Keratinocyte (primary cell): ENCODE results near the gene SKI. TPM values are rescaled to one million over a fixed set of nuclear protein-coding genes. Genes with fewer than 3 reads are reported as not detected.

Source experiments
- DNase-seq: peaks from one replicate; pipeline ENCODE4 v3.0.0-alpha.2; 2011; ENCODE audit warnings: low read depth, missing footprints, low spot score
- FAIRE-seq: peaks from 2 replicates; lab custom pipeline; 2011; peaks lifted over from hg19 to GRCh38; lab: Jason Lieb, UNC
- H2AFZ ChIP-seq: 2 replicates; pipeline ENCODE4 v1.6.0; 2012; ENCODE audit warnings: low read length, control low read depth, inconsistent platforms; ENCODE audit not compliant: control insufficient read depth
- H3K27ac ChIP-seq: 2 replicates; pipeline ENCODE4 v1.5.1; 2011; ENCODE audit warnings: low read length; ENCODE audit not compliant: control insufficient read depth, insufficient read depth
- H3K27me3 ChIP-seq: 3 replicates; pipeline ENCODE4 v1.6.0; 2011; ENCODE audit warnings: low read length; ENCODE audit not compliant: control insufficient read depth, insufficient read depth; ENCODE audit errors: extremely low read depth
- H3K36me3 ChIP-seq, 2 experiments: 2 replicates in 1 of 2; 3 replicates in 1 of 2; pipeline ENCODE4 v1.5.1; 2011; ENCODE audit warnings: low read length in 2 of 2, mild to moderate bottlenecking in 1 of 2; ENCODE audit not compliant: control insufficient read depth in 2 of 2, insufficient read depth in 2 of 2; ENCODE audit errors: extremely low read depth in 1 of 2
- H3K4me1 ChIP-seq: 3 replicates; pipeline ENCODE4 v1.5.1; 2011; ENCODE audit warnings: low read length; ENCODE audit not compliant: control insufficient read depth, insufficient read depth; ENCODE audit errors: extremely low read depth
- H3K4me2 ChIP-seq: 3 replicates; pipeline ENCODE4 v1.6.0; 2011; ENCODE audit warnings: low read depth, low read length; ENCODE audit not compliant: control insufficient read depth, insufficient read depth; ENCODE audit errors: extremely low read depth
- H3K4me3 ChIP-seq, 3 experiments: fragments of 200-600 bp in 1 of 3; sonication (generic) in 1 of 3; 2 replicates in 2 of 3; 3 replicates in 1 of 3; pipeline ENCODE4 v1.5.1; 2011 to 2016; ENCODE audit warnings: low read length in 3 of 3, mild to moderate bottlenecking in 3 of 3, control low read depth in 2 of 3, inconsistent platforms in 1 of 3, low read depth in 1 of 3, mixed read lengths in 1 of 3, mixed run types in 1 of 3, moderate library complexity in 1 of 3; ENCODE audit not compliant: control insufficient read depth in 2 of 3, insufficient read depth in 2 of 3; ENCODE audit errors: extremely low read depth in 1 of 3
- H3K79me2 ChIP-seq: 2 replicates; pipeline ENCODE4 v1.6.0; 2012; ENCODE audit warnings: low read length; ENCODE audit not compliant: control insufficient read depth, insufficient read depth
- H3K9ac ChIP-seq: 3 replicates; pipeline ENCODE4 v1.6.0; 2011; ENCODE audit warnings: low read length; ENCODE audit not compliant: control insufficient read depth, insufficient read depth; ENCODE audit errors: extremely low read depth
- H3K9me1 ChIP-seq: 3 replicates; pipeline ENCODE4 v1.6.0; 2011; ENCODE audit warnings: low read length; ENCODE audit not compliant: control insufficient read depth, insufficient read depth; ENCODE audit errors: extremely low read depth
- H3K9me3 ChIP-seq: 2 replicates; pipeline ENCODE4 v1.5.1; 2012; ENCODE audit warnings: low read depth, low read length; ENCODE audit not compliant: control insufficient read depth
- H4K20me1 ChIP-seq: 3 replicates; pipeline ENCODE4 v1.6.0; 2011; ENCODE audit warnings: low read length; ENCODE audit not compliant: control insufficient read depth, insufficient read depth; ENCODE audit errors: extremely low read depth
- EZH2 ChIP-seq: IDR thresholded peaks from one replicate; pipeline ENCODE4 v1.6.1; 2012; ENCODE audit warnings: inconsistent platforms, mild to moderate bottlenecking, low read length, moderate library complexity
- dilution Hi-C: fragments of 300-500 bp; cut with MboI; formaldehyde crosslinking; loops from one replicate; pipeline ENCODE4 v1.7.0; 2020; ENCODE audit warnings: low sequenced_read_pairs; ENCODE audit not compliant: extremely low pct_ligation_motif_present
- polyA plus RNA-seq, 5 experiments: library from polyadenylated mRNA; depleted of rRNA in 3 of 5; stranded (reverse) in 3 of 5; stranded (forward) in 1 of 5; unstranded in 1 of 5; fragments of >200 nt; gene quantifications; 1 replicate in 1 of 5; 2 replicates in 3 of 5; 3 replicates in 1 of 5; pipeline versions ENCODE4 v1.2.1 to v1.2.3, GENCODE V29; 2011 to 2012; ENCODE audit warnings: missing spikeins in 2 of 5, low read depth in 1 of 5, low replicate concordance in 1 of 5
- TF ChIP-seq, protein P1 (sequence below), 3 experiments: IDR thresholded peaks in 1 of 3; conservative IDR thresholded peaks in 1 of 3; optimal IDR thresholded peaks in 1 of 3; 2 replicates in 2 of 3; 3 replicates in 1 of 3; pipeline versions ENCODE3 to v1.5.1; 2011; ENCODE audit warnings: low read length in 3 of 3, mild to moderate bottlenecking in 3 of 3, moderate library complexity in 2 of 3, control low read depth in 1 of 3, inconsistent platforms in 1 of 3; ENCODE audit not compliant: insufficient read depth in 2 of 3; ENCODE audit errors: extremely low read depth in 1 of 3

Gene SKI
- polyA plus RNA-seq, 1 donor (not counting 4 experiments of a cell fraction or from before 2014, with no cell fraction given): 4.8 TPM

DNA sequence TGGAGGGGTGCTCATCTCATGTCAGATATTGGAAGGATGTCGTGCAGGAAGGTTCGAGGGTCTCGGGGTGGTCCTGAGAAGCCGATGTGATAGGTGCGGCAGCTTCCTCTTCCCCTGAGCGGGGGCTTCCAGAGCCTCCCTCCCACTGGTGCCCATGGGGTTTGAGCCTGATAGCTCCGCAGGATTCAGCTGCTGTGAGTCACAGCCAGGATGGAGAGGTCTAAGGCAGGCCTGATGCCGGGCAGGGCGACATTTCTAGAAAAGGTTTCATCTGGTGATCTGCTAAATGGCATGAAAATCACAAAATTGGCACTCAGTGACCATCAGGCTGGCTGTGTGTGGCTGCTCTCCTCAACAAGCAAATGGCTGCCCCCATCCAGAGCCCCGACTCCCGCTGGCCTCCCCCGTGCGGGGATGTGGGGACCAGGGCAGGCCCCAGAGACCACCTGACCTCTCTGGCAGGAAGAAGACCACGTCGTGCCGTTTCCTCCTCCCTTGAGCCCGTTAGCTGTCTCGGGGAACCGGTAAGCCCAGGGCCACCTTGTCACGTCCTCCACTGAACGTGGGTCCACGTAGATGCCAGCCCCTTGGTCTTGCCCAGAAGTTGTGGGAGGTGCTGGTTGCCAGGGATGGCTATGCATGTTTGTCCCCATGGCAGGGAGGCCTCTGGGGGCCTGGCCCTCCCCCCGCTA is 66.1 kb downstream of the SKI start:
- no peak for DNase-seq
- H3K9me3 ChIP-seq: no peaks in the 10 kb centered on the region
- FAIRE-seq: no peak
- H3K4me3 ChIP-seq: no peak overlapping the region
- H3K4me1 ChIP-seq: peaks cover 6% of the 10 kb centered on the region
- H3K9me1 ChIP-seq: no peaks in the 10 kb centered on the region
- TF ChIP-seq, protein P1, sequence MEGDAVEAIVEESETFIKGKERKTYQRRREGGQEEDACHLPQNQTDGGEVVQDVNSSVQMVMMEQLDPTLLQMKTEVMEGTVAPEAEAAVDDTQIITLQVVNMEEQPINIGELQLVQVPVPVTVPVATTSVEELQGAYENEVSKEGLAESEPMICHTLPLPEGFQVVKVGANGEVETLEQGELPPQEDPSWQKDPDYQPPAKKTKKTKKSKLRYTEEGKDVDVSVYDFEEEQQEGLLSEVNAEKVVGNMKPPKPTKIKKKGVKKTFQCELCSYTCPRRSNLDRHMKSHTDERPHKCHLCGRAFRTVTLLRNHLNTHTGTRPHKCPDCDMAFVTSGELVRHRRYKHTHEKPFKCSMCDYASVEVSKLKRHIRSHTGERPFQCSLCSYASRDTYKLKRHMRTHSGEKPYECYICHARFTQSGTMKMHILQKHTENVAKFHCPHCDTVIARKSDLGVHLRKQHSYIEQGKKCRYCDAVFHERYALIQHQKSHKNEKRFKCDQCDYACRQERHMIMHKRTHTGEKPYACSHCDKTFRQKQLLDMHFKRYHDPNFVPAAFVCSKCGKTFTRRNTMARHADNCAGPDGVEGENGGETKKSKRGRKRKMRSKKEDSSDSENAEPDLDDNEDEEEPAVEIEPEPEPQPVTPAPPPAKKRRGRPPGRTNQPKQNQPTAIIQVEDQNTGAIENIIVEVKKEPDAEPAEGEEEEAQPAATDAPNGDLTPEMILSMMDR (optimal IDR thresholded peaks at IDR 0.05 in 1 of 3, IDR thresholded peaks at IDR 0.05 in 1 of 3, conservative IDR thresholded peaks at IDR 0.05 in 1 of 3; ENCODE audit: extremely low read depth in 1 of 3, insufficient read depth in 2 of 3, low read length in 3 of 3): no peak
- TF ChIP-seq EZH2: no peak
- dilution Hi-C loops: no loop called here
- no peak overlapping the region for H3K27ac ChIP-seq
- H2AFZ ChIP-seq: no peak overlapping the region
- H3K4me2 ChIP-seq: no peak overlapping the region
- peaks cover 17% of the 10 kb centered on the region for H4K20me1 ChIP-seq
- H3K9ac ChIP-seq: no peak overlapping the region
- H3K79me2 ChIP-seq: peaks cover 96% of the 10 kb centered on the region
- peaks cover 4 to 5% of the 10 kb centered on the region in 2 experiments for H3K36me3 ChIP-seq
- H3K27me3 ChIP-seq: no peaks in the 10 kb centered on the region

DNA sequence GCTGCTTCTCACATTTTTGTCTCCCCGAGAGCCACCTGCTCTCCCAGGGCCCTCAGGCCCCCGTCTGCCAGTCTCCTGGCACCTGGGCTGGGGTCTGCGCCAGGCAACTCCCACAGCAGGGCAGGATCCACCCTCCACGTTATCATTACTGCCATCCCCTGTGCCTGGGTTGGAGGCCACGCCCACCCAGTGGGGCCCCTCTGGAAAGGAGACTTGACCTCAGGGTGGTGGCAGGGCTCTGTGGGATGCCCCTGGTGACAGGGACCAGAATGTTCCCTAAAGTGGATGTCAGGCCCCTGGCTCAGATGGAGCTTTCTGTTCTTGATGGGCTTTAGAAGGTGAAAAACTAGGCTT is 66.6 kb downstream of the SKI start:
- DNase-seq (no peak), FAIRE-seq (no peak)
- dilution Hi-C loops: no loop called here
- no peak for TF ChIP-seq EZH2
- TF ChIP-seq, protein P1 (optimal IDR thresholded peaks at IDR 0.05 in 1 of 3, IDR thresholded peaks at IDR 0.05 in 1 of 3, conservative IDR thresholded peaks at IDR 0.05 in 1 of 3; ENCODE audit: extremely low read depth in 1 of 3, insufficient read depth in 2 of 3, low read length in 3 of 3): no peak
- Histone ChIP-seq H3K4me2 (no peak overlapping the region), H3K79me2 (peaks cover 98% of the 10 kb centered on the region), H3K9me1 (peaks cover 3% of the 10 kb centered on the region), H3K4me1 (peaks cover 11% of the 10 kb centered on the region), H3K9ac (no peak overlapping the region), H3K4me3 (no peak overlapping the region), H3K27me3 (no peaks in the 10 kb centered on the region), H3K27ac (no peak overlapping the region), H4K20me1 (peaks cover 22% of the 10 kb centered on the region), H2AFZ (no peak overlapping the region), H3K36me3 (peaks cover 4 to 5% of the 10 kb centered on the region in 2 experiments), H3K9me3 (no peaks in the 10 kb centered on the region)
